Fibroblast of mammary gland (primary cell): ENCODE data around the gene KLK5.

Source experiments
- DNase-seq: peaks from one replicate; pipeline ENCODE4 v3.0.0-alpha.2; 2010; ENCODE audit warnings: low read depth
- H3K4me3 ChIP-seq: 2 replicates; pipeline ENCODE4 v1.5.1; 2011; ENCODE audit warnings: low read depth, mild to moderate bottlenecking, low read length, moderate library complexity; ENCODE audit not compliant: control insufficient read depth
- CTCF ChIP-seq: conservative IDR thresholded peaks from 2 replicates; pipeline ENCODE4 v1.5.1; 2011; ENCODE audit warnings: low read depth, low read length, inconsistent platforms; ENCODE audit not compliant: control insufficient read depth, insufficient read depth

Gene KLK5

DNA sequence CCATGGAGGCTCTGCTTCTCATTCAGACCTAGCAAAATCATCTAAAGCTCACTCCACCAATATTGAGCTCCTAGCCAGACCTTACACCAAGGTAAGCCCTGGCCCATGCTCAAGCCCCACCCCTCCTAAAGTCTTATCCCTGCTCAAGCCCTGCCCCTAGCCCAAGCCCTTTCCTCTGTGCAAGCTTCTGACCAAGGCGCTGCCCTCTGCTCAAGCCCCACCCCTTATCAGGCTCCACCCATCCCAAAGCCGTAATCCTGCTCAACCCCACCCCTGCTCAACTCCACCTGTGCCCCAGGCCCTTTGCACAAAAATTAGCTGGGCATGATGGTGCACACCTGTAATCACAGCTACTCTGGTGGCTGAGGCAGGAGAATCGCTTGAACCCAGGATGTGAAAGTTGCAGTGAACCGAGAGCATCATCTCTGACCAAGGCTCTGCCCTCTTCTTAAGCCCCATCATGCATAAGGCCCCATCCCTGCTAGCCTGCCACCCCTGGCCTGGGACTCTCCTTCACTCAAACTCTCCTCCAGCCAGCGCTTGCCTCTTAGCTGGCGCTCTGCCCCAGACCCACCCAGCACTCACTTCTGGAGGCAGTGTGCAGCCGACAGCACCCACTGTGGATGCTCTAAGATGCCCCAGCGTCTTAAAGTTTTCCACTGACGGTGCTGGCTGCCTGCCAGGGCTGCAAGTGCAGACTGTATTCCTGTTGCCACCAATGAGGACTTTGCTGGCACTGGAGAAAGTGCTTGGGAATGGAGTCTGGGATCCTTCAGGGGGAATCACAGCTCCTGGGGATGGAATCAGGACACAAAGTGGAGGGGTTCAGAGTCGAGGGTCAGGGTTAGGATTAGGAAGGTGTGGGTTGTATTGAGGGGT lies 58.1 kb downstream of the KLK5 start:
- TF ChIP-seq CTCF, result no peak
- DNase-seq, result no peak

More for the DNA sequence above, 58.1 kb downstream of the KLK5 start:
- H3K4me3 ChIP-seq, result no peak overlapping the region
